Memory B cell (primary cell): Measurements from ENCODE around the gene HMG20B.

ENCODE experiments used
- ATAC-seq: fragments of 150-1000 bp; cut with Tn5 transposase; 2 replicates; pipeline ENCODE4 v1.10.0; 2021; ENCODE audit warnings: low read depth, mild to moderate bottlenecking, moderate library complexity
- DNase-seq, 2 donors: peaks; one replicate each; pipeline ENCODE4 v3.0.0; 2022; ENCODE audit warnings: low spot score in 2 of 2
- H3K27ac Mint-ChIP-seq: one replicate; pipeline ENCODE4 v1.8.0; 2022; ENCODE audit warnings: mild to moderate bottlenecking, moderate library complexity, mixed read lengths
- H3K27me3 Mint-ChIP-seq: one replicate; pipeline ENCODE4 v1.8.0; 2022; ENCODE audit warnings: mixed read lengths
- H3K36me3 Mint-ChIP-seq: one replicate; pipeline ENCODE4 v1.8.0; 2022; ENCODE audit warnings: mild to moderate bottlenecking, mixed read lengths
- H3K4me1 Mint-ChIP-seq: one replicate; pipeline ENCODE4 v1.8.0; 2022; ENCODE audit warnings: mixed read lengths
- H3K4me3 Mint-ChIP-seq: one replicate; pipeline ENCODE4 v1.8.0; 2022; ENCODE audit warnings: mild to moderate bottlenecking, moderate library complexity, mixed read lengths
- H3K9me3 Mint-ChIP-seq: one replicate; pipeline ENCODE4 v1.8.0; 2022; ENCODE audit warnings: mixed read lengths

HMG20B gene

GRCh38 chr19:3533563-3534216 is 39.1 kb upstream of the HMG20B start:
- ATAC-seq (no peak), DNase-seq (no peak)
- H3K9me3 Mint-ChIP-seq, result no peaks in the 10 kb centered on the region
- H3K36me3 Mint-ChIP-seq, result peaks cover 13% of the 10 kb centered on the region
- no peaks in the 10 kb centered on the region for H3K27me3 Mint-ChIP-seq
- H3K27ac Mint-ChIP-seq, result no peak overlapping the region
- no peaks in the 10 kb centered on the region for H3K4me1 Mint-ChIP-seq
- no peak overlapping the region for H3K4me3 Mint-ChIP-seq

- H3K27ac Mint-ChIP-seq, result no peak overlapping the region
- DNase-seq, result no peak
- H3K9me3 Mint-ChIP-seq, result no peaks in the 10 kb centered on the region
- no peaks in the 10 kb centered on the region for H3K4me1 Mint-ChIP-seq
- no peak for ATAC-seq
- H3K27me3 Mint-ChIP-seq, result no peaks in the 10 kb centered on the region
- peaks cover 17% of the 10 kb centered on the region for H3K36me3 Mint-ChIP-seq
- no peak overlapping the region for H3K4me3 Mint-ChIP-seq
These were observed 38.1 kb upstream of the HMG20B start for GRCh38 chr19:3534375-3535234.

- DNase-seq (no peak), ATAC-seq (no peak)
- peaks cover 19% of the 10 kb centered on the region for H3K36me3 Mint-ChIP-seq
- H3K4me3 Mint-ChIP-seq, result no peak overlapping the region
- H3K9me3 Mint-ChIP-seq, result no peaks in the 10 kb centered on the region
- H3K4me1 Mint-ChIP-seq, result no peaks in the 10 kb centered on the region
- no peak overlapping the region for H3K27ac Mint-ChIP-seq
- H3K27me3 Mint-ChIP-seq, result no peaks in the 10 kb centered on the region
These were observed 37.6 kb upstream of the HMG20B start for GRCh38 chr19:3535235-3535535.

- no peak for ATAC-seq
- no peaks in the 10 kb centered on the region for H3K27me3 Mint-ChIP-seq
- H3K4me3 Mint-ChIP-seq, result no peak overlapping the region
- H3K36me3 Mint-ChIP-seq, result peaks cover 19% of the 10 kb centered on the region
- H3K9me3 Mint-ChIP-seq, result no peaks in the 10 kb centered on the region
- H3K4me1 Mint-ChIP-seq, result no peaks in the 10 kb centered on the region
- H3K27ac Mint-ChIP-seq, result no peak overlapping the region
- no peak for DNase-seq
These were observed 37.2 kb upstream of the HMG20B start for GRCh38 chr19:3535563-3535965.

GRCh38 chr19:3535981-3536380 is 36.8 kb upstream of the HMG20B start:
- Mint-ChIP-seq H3K27ac (no peak overlapping the region), H3K4me3 (no peak overlapping the region), H3K36me3 (peaks cover 19% of the 10 kb centered on the region), H3K4me1 (no peaks in the 10 kb centered on the region), H3K9me3 (no peaks in the 10 kb centered on the region), H3K27me3 (no peaks in the 10 kb centered on the region)
- DNase-seq, result no peak
- ATAC-seq, result no peak

- H3K4me1 Mint-ChIP-seq, result no peaks in the 10 kb centered on the region
- no peaks in the 10 kb centered on the region for H3K9me3 Mint-ChIP-seq
- H3K36me3 Mint-ChIP-seq, result peaks cover 19% of the 10 kb centered on the region
- H3K4me3 Mint-ChIP-seq, result no peak overlapping the region
- H3K27me3 Mint-ChIP-seq, result no peaks in the 10 kb centered on the region
- DNase-seq (no peak), ATAC-seq (no peak)
- H3K27ac Mint-ChIP-seq, result peak overlapping the region; percentile 59
These were observed 36.2 kb upstream of the HMG20B start for GRCh38 chr19:3536429-3537100.

GRCh38 chr19:3537101-3537437 is 35.7 kb upstream of the HMG20B start:
- Mint-ChIP-seq H3K27ac (peak overlapping the region; percentile 59), H3K4me1 (no peaks in the 10 kb centered on the region), H3K27me3 (no peaks in the 10 kb centered on the region), H3K36me3 (peaks cover 19% of the 10 kb centered on the region), H3K4me3 (no peak overlapping the region), H3K9me3 (no peaks in the 10 kb centered on the region)
- no peak for DNase-seq
- no peak for ATAC-seq

- Mint-ChIP-seq H3K9me3 (no peaks in the 10 kb centered on the region), H3K4me1 (no peaks in the 10 kb centered on the region), H3K27ac (peak overlapping the region; percentile 59), H3K4me3 (no peak overlapping the region), H3K36me3 (peaks cover 16% of the 10 kb centered on the region), H3K27me3 (no peaks in the 10 kb centered on the region)
- no peak for ATAC-seq
- no peak for DNase-seq
These were observed 35.1 kb upstream of the HMG20B start for GRCh38 chr19:3537438-3538240.

GRCh38 chr19:3538258-3538929 is 34.4 kb upstream of the HMG20B start:
- no peaks in the 10 kb centered on the region for H3K4me1 Mint-ChIP-seq
- H3K4me3 Mint-ChIP-seq, result no peak overlapping the region
- no peak overlapping the region for H3K27ac Mint-ChIP-seq
- H3K27me3 Mint-ChIP-seq, result no peaks in the 10 kb centered on the region
- ATAC-seq, result no peak
- peaks cover 15% of the 10 kb centered on the region for H3K36me3 Mint-ChIP-seq
- no peak for DNase-seq
- no peaks in the 10 kb centered on the region for H3K9me3 Mint-ChIP-seq

GRCh38 chr19:3538965-3539755 is 33.6 kb upstream of the HMG20B start, which contains the start of gene TEKTIP1:
TSS of gene TEKTIP1 (plus strand) at chr19:3539174. CDS start at chr19:3539178, 4 bp downstream.
- peak within 1 kb of the TSS; percentile 59 for H3K27ac Mint-ChIP-seq
- DNase-seq, result no peak

GRCh38 chr19:3539756-3540118 is 33.0 kb upstream of the HMG20B start:
- no peaks in the 10 kb centered on the region for H3K4me1 Mint-ChIP-seq
- no peaks in the 10 kb centered on the region for H3K27me3 Mint-ChIP-seq
- no peak for DNase-seq
- no peak for ATAC-seq
- no peaks in the 10 kb centered on the region for H3K9me3 Mint-ChIP-seq
- H3K36me3 Mint-ChIP-seq, result peaks cover 11% of the 10 kb centered on the region
- no peak overlapping the region for H3K4me3 Mint-ChIP-seq
- no peak overlapping the region for H3K27ac Mint-ChIP-seq

More at GRCh38 chr19:3538965-3539755, 33.6 kb upstream of the HMG20B start, which contains the start of gene TEKTIP1:
- Mint-ChIP-seq H3K27me3 (no peaks in the 10 kb centered on the region), H3K9me3 (no peaks in the 10 kb centered on the region), H3K36me3 (peaks cover 11% of the 10 kb centered on the region), H3K4me3 (no peak within 1 kb of the TSS), H3K4me1 (no peaks in the 10 kb centered on the region)
- ATAC-seq, result no peak

- Mint-ChIP-seq H3K9me3 (no peaks in the 10 kb centered on the region), H3K4me1 (peaks cover 8% of the 10 kb centered on the region), H3K36me3 (peaks cover 12% of the 10 kb centered on the region), H3K27ac (no peak overlapping the region), H3K27me3 (no peaks in the 10 kb centered on the region), H3K4me3 (no peak overlapping the region)
- DNase-seq, result no peak
- ATAC-seq, result no peak
These were observed 29.3 kb upstream of the HMG20B start for GRCh38 chr19:3543150-3544057.
